ENCODE data around the gene LDHD.

The LDHD gene

GRCh38 chr16:75074920-75075687 lies 41.5 kb downstream of the LDHD start:
- TF ChIP-seq EZH2phosphoT487 (IDR thresholded peaks at IDR 0.05; ENCODE audit: borderline replicate concordance) (no peak), CTCF (conservative IDR thresholded peaks at IDR 0.05; ENCODE audit: low read length) (peak; percentile 37)
- peak overlapping the region; percentile 50 for H3K4me3 ChIP-seq (ENCODE audit: low read length, poor library complexity, severe bottlenecking)
- peaks cover 34% of the 10 kb centered on the region; the same call in 1 of the 2 replicates for H3K36me3 ChIP-seq (ENCODE audit: insufficient read depth, low read length)
- H3F3A ChIP-seq (ENCODE audit: low read depth), result peaks cover 28% of the 10 kb centered on the region
- peaks cover 86% of the 10 kb centered on the region for H3K79me2 ChIP-seq (ENCODE audit: insufficient read depth, low read length)
- H3K9ac ChIP-seq (ENCODE audit: low read depth, low read length, poor library complexity, severe bottlenecking), result peak overlapping the region; percentile 70
- H3K27me3 ChIP-seq (ENCODE audit: insufficient read depth, low read length, poor library complexity, severe bottlenecking), result no peaks in the 10 kb centered on the region
- H3K9me2 ChIP-seq (replicated peaks; ENCODE audit: low read depth, low read length), result no peaks in the 10 kb centered on the region
- no peak overlapping the region for H2AFZ ChIP-seq (ENCODE audit: low read length)
- peaks cover 13% of the 10 kb centered on the region for H4K20me1 ChIP-seq (ENCODE audit: insufficient read depth, low read length, poor library complexity, severe bottlenecking)
- H3K4me2 ChIP-seq (ENCODE audit: low read depth, low read length, poor library complexity, severe bottlenecking), result peak overlapping the region; percentile 75
- no peaks in the 10 kb centered on the region for H3K9me3 ChIP-seq (ENCODE audit: insufficient read depth, low read depth, low read length)
- H3K4me1 ChIP-seq (ENCODE audit: insufficient read depth, low read length, poor library complexity, severe bottlenecking), result peaks cover 84% of the 10 kb centered on the region

- H3K9ac ChIP-seq (ENCODE audit: low read depth, low read length, poor library complexity, severe bottlenecking), result peak overlapping the region; percentile 70
- peaks cover 84% of the 10 kb centered on the region for H3K4me1 ChIP-seq (ENCODE audit: insufficient read depth, low read length, poor library complexity, severe bottlenecking)
- no peak overlapping the region for H2AFZ ChIP-seq (ENCODE audit: low read length)
- H4K20me1 ChIP-seq (ENCODE audit: insufficient read depth, low read length, poor library complexity, severe bottlenecking), result peaks cover 15% of the 10 kb centered on the region
- H3K27me3 ChIP-seq (ENCODE audit: insufficient read depth, low read length, poor library complexity, severe bottlenecking), result no peaks in the 10 kb centered on the region
- H3K4me2 ChIP-seq (ENCODE audit: low read depth, low read length, poor library complexity, severe bottlenecking), result peak overlapping the region; percentile 60
- H3K9me3 ChIP-seq (ENCODE audit: insufficient read depth, low read depth, low read length), result no peaks in the 10 kb centered on the region
- TF ChIP-seq CTCF (conservative IDR thresholded peaks at IDR 0.05; ENCODE audit: low read length), result no peak
- no peak for TF ChIP-seq EZH2phosphoT487 (IDR thresholded peaks at IDR 0.05; ENCODE audit: borderline replicate concordance)
- H3K4me3 ChIP-seq (ENCODE audit: low read length, poor library complexity, severe bottlenecking), result peak overlapping the region; percentile 39
- H3K9me2 ChIP-seq (replicated peaks; ENCODE audit: low read depth, low read length), result no peaks in the 10 kb centered on the region
- peaks cover 86% of the 10 kb centered on the region for H3K79me2 ChIP-seq (ENCODE audit: insufficient read depth, low read length)
- H3K36me3 ChIP-seq (ENCODE audit: insufficient read depth, low read length), result peaks cover 34% of the 10 kb centered on the region; the same call in 1 of the 2 replicates
- peaks cover 28% of the 10 kb centered on the region for H3F3A ChIP-seq (ENCODE audit: low read depth)
These were observed 42.2 kb downstream of the LDHD start for GRCh38 chr16:75074304-75074793.

DNA sequence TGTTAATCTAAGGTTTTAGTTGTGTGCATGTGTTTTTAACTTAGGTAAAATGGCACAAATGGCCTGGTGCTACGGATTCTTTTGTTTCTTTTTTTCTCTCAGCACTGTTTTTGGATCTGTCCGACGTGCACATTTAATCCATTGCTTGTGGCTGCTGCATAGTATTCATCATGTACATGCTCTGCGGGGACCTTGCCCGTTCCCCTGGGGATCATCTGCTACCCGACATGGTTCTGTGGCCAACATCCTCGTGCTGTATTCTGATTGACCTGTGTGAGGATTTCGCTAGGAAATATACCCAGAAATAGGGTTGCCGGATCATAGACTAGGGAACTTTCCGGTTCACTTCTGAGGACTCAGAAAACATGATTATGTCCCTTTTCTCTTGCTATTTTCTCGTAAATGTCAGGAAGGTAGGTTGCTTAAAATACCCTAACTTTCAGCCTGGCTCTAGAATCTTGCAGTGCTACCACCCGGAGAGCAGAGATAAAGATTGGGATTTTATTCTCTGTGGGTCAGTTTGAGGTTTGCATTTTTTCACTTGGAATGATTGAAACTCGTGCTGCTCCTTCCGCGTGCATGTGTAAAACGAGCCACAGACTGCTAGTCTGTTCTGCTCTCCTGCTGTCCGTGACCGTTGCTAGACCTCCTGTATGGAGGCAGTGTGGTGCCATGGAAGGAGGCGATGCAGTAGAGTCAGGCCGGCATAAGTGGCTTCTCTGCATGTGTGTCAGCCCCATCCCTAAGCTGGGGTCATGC lies 42.9 kb downstream of the LDHD start:
- no peak overlapping the region for H2AFZ ChIP-seq (ENCODE audit: low read length)
- H3K4me2 ChIP-seq (ENCODE audit: low read depth, low read length, poor library complexity, severe bottlenecking), result peak overlapping the region; percentile 60
- H3K27me3 ChIP-seq (ENCODE audit: insufficient read depth, low read length, poor library complexity, severe bottlenecking), result no peaks in the 10 kb centered on the region
- H3K9me2 ChIP-seq (replicated peaks; ENCODE audit: low read depth, low read length), result no peaks in the 10 kb centered on the region
- H3K4me1 ChIP-seq (ENCODE audit: insufficient read depth, low read length, poor library complexity, severe bottlenecking), result peaks cover 84% of the 10 kb centered on the region
- peaks cover 86% of the 10 kb centered on the region for H3K79me2 ChIP-seq (ENCODE audit: insufficient read depth, low read length)
- H3F3A ChIP-seq (ENCODE audit: low read depth), result peaks cover 28% of the 10 kb centered on the region
- H4K20me1 ChIP-seq (ENCODE audit: insufficient read depth, low read length, poor library complexity, severe bottlenecking), result peaks cover 17% of the 10 kb centered on the region
- H3K36me3 ChIP-seq (ENCODE audit: insufficient read depth, low read length), result peaks cover 32% of the 10 kb centered on the region; the same call in 1 of the 2 replicates
- peak overlapping the region; percentile 70 for H3K9ac ChIP-seq (ENCODE audit: low read depth, low read length, poor library complexity, severe bottlenecking)
- H3K4me3 ChIP-seq (ENCODE audit: low read length, poor library complexity, severe bottlenecking), result peak overlapping the region; percentile 39
- no peak for TF ChIP-seq CTCF (conservative IDR thresholded peaks at IDR 0.05; ENCODE audit: low read length)
- no peaks in the 10 kb centered on the region for H3K9me3 ChIP-seq (ENCODE audit: insufficient read depth, low read depth, low read length)

All from Loucy (cell line).